Measurements from ENCODE around the gene KIF6. TPM values are rescaled to one million over a fixed set of nuclear protein-coding genes. Genes with fewer than 3 reads are reported as not detected.

Gene KIF6
- total RNA-seq, 1 experiment from 2014 or later = 2.7 TPM

DNA sequence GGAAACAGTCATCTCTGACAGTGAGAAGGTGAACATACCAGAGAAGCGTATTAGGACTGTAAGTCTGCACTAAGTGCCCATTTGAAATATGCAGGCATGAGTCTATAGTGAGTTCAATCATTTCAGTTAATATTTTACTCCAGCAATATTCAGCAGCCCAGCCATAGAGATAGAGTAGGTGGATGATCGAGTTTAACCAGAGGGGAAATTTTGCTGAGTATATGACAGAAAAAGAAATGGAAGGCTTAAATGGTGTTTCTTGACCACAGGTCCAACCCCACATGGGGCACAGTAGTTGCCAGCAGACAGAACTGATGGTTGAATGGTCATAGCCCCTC lies 39.8 kb downstream of the KIF6 start:
- Histone ChIP-seq H3K9me3 (ENCODE audit: low read depth, low read length, poor library complexity, severe bottlenecking) (no peaks in the 10 kb centered on the region), H3K4me1 (ENCODE audit: insufficient read depth, low read length, poor library complexity, severe bottlenecking) (peaks cover 10% of the 10 kb centered on the region), H3K27ac (ENCODE audit: low read depth, low read length, poor library complexity, severe bottlenecking) (no peak overlapping the region), H3K27me3 (replicated peaks; ENCODE audit: insufficient read depth, low read depth, low read length, poor library complexity) (no peaks in the 10 kb centered on the region), H3K36me3 (ENCODE audit: insufficient read depth, low read length, poor library complexity, severe bottlenecking) (no peaks in the 10 kb centered on the region), H3K4me3 (ENCODE audit: low read depth, low read length, poor library complexity, severe bottlenecking) (no peak overlapping the region)
- POLR2A ChIA-PET (ENCODE audit: low non-redundant PET) = no interaction called here
- BruUV-seq (replicated peaks) = no TSS peak
- TF ChIP-seq EZH2 (IDR thresholded peaks at IDR 0.05; ENCODE audit: borderline replicate concordance, low read depth, low read length, poor library complexity, severe bottlenecking) = no peak
- TF ChIP-seq, protein P1, sequence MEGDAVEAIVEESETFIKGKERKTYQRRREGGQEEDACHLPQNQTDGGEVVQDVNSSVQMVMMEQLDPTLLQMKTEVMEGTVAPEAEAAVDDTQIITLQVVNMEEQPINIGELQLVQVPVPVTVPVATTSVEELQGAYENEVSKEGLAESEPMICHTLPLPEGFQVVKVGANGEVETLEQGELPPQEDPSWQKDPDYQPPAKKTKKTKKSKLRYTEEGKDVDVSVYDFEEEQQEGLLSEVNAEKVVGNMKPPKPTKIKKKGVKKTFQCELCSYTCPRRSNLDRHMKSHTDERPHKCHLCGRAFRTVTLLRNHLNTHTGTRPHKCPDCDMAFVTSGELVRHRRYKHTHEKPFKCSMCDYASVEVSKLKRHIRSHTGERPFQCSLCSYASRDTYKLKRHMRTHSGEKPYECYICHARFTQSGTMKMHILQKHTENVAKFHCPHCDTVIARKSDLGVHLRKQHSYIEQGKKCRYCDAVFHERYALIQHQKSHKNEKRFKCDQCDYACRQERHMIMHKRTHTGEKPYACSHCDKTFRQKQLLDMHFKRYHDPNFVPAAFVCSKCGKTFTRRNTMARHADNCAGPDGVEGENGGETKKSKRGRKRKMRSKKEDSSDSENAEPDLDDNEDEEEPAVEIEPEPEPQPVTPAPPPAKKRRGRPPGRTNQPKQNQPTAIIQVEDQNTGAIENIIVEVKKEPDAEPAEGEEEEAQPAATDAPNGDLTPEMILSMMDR (conservative IDR thresholded peaks at IDR 0.05; ENCODE audit: low read depth, low read length) = no peak
- CTCF ChIA-PET = interaction anchor here (0.8 kb wide), 1 partner anchor 495 kb away, joined by 3 read pairs; no protein-coding TSS in a partner anchor
- no peak for DNase-seq (ENCODE audit: low spot score)
- intact Hi-C loops (cut with micrococcal nuclease; ENCODE audit: unreplicated experiment) = no loop called here

DNA sequence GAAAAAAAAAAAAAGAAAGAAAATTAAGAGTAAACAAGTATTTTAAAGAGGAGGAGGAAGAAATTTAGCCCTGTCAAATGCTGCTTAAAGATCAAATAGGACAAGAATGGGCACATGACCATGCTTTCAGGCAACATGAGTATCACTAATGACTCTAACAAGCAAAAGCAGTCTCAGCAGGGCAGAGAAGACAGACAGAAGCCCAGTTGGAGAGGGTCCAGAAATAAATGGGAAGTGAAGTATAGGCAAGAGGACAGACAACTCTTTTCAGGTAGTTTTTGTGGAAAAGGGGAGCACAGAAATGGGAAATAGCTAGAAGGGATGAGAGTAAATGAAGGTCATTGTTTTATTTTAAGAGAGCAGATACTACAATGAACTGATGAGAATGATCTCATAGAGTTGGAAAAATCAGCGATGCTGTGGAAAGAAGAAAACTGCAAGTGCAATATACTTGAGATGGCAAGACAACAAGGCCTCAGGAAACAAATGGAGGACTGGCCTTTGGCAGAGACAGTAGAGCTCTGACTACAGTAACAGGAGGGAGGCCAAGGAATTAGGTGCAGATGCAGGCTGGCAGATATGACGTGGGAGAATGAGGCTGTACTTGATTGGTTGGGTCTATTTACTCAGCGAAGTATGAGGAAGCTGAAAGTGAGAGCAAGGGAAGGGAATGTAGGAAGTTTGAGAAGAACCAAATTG lies 40.3 kb downstream of the KIF6 start:
- Histone ChIP-seq H3K4me3 (ENCODE audit: low read depth, low read length, poor library complexity, severe bottlenecking) (no peak overlapping the region), H3K9me3 (ENCODE audit: low read depth, low read length, poor library complexity, severe bottlenecking) (no peaks in the 10 kb centered on the region), H3K27me3 (replicated peaks; ENCODE audit: insufficient read depth, low read depth, low read length, poor library complexity) (no peaks in the 10 kb centered on the region), H3K4me1 (ENCODE audit: insufficient read depth, low read length, poor library complexity, severe bottlenecking) (peaks cover 10% of the 10 kb centered on the region), H3K36me3 (ENCODE audit: insufficient read depth, low read length, poor library complexity, severe bottlenecking) (no peaks in the 10 kb centered on the region), H3K27ac (ENCODE audit: low read depth, low read length, poor library complexity, severe bottlenecking) (no peak overlapping the region)
- DNase-seq (ENCODE audit: low spot score) = no peak
- POLR2A ChIA-PET (ENCODE audit: low non-redundant PET) = no interaction called here
- TF ChIP-seq EZH2 (IDR thresholded peaks at IDR 0.05; ENCODE audit: borderline replicate concordance, low read depth, low read length, poor library complexity, severe bottlenecking) = no peak
- TF ChIP-seq, protein P1 (conservative IDR thresholded peaks at IDR 0.05; ENCODE audit: low read depth, low read length) = no peak
- no TSS peak for BruUV-seq (replicated peaks)
- intact Hi-C loops (cut with micrococcal nuclease; ENCODE audit: unreplicated experiment) = no loop called here
- CTCF ChIA-PET = interaction anchor here (0.8 kb wide), 1 partner anchor 495 kb away, joined by 3 read pairs; no protein-coding TSS in a partner anchor

DNA sequence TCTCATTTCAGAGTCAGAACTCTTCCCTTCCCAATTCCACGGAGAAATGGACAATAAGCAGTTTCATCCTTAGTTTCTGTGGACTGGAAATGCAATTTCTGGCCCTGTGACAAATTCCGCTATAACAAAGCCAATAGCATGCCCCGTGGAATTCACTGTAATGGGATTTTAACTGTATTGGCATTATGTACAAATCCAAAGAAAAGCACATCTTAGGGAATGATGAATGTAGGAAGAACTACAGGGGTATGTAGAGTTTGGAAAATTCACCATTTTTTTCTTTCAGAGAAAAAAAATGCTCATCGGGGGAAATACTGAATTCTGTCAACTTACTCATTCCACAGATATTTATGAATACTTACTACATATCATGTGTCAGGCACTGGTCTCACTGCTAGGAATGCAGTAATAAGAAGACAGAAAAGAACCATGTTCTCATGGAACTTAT lies 43.5 kb downstream of the KIF6 start:
- DNase-seq (ENCODE audit: low spot score) = no peak
- no peak overlapping the region for H3K27ac ChIP-seq (ENCODE audit: low read depth, low read length, poor library complexity, severe bottlenecking)
- intact Hi-C loops (cut with micrococcal nuclease; ENCODE audit: unreplicated experiment) = no loop called here
- H3K4me1 ChIP-seq (ENCODE audit: insufficient read depth, low read length, poor library complexity, severe bottlenecking) = no peaks in the 10 kb centered on the region
- no peak overlapping the region for H3K4me3 ChIP-seq (ENCODE audit: low read depth, low read length, poor library complexity, severe bottlenecking)
- H3K27me3 ChIP-seq (replicated peaks; ENCODE audit: insufficient read depth, low read depth, low read length, poor library complexity) = no peaks in the 10 kb centered on the region
- CTCF ChIA-PET = no interaction called here
- POLR2A ChIA-PET (ENCODE audit: low non-redundant PET) = no interaction called here
- BruUV-seq (replicated peaks) = no TSS peak
- H3K9me3 ChIP-seq (ENCODE audit: low read depth, low read length, poor library complexity, severe bottlenecking) = no peaks in the 10 kb centered on the region
- no peaks in the 10 kb centered on the region for H3K36me3 ChIP-seq (ENCODE audit: insufficient read depth, low read length, poor library complexity, severe bottlenecking)
- TF ChIP-seq EZH2 (IDR thresholded peaks at IDR 0.05; ENCODE audit: borderline replicate concordance, low read depth, low read length, poor library complexity, severe bottlenecking) = no peak
- TF ChIP-seq, protein P1 (conservative IDR thresholded peaks at IDR 0.05; ENCODE audit: low read depth, low read length) = no peak
